NB4 (cell line): ENCODE data around the gene HBE1.

Experiments used
- DNase-seq: peaks from one replicate; pipeline ENCODE4 v3.0.0; 2010; ENCODE audit warnings: low read depth
- H3K4me3 ChIP-seq: one replicate; pipeline ENCODE4 v1.5.1; 2011; ENCODE audit warnings: mild to moderate bottlenecking, low read depth, low read length, moderate library complexity
- CTCF ChIP-seq: IDR thresholded peaks from one replicate; pipeline ENCODE4 v1.5.1; 2012; ENCODE audit warnings: low read depth, low read length
- MAX ChIP-seq: IDR thresholded peaks from 2 replicates; pipeline ENCODE4 v1.6.1; 2011; ENCODE audit warnings: low read depth, low read length
- MYC ChIP-seq: IDR thresholded peaks from 2 replicates; pipeline ENCODE4 v1.6.1; 2011; ENCODE audit warnings: low read depth, low read length
- POLR2A ChIP-seq: IDR thresholded peaks from 2 replicates; pipeline ENCODE4 v1.6.1; 2011; ENCODE audit warnings: mild to moderate bottlenecking; ENCODE audit not compliant: insufficient read length; ENCODE audit errors: extremely low read depth

HBE1 gene

GRCh38 chr11:5293028-5293427, 23.3 kb upstream of the HBE1 start:
- DNase-seq, result no peak
- TF ChIP-seq MYC (no peak), POLR2A (no peak), CTCF (no peak), MAX (no peak)
- no peak overlapping the region for H3K4me3 ChIP-seq

GRCh38 chr11:5291207-5291838, 21.6 kb upstream of the HBE1 start:
- H3K4me3 ChIP-seq, result no peak overlapping the region
- peak; percentile 24 for DNase-seq
- TF ChIP-seq POLR2A, result no peak
- TF ChIP-seq CTCF, result peak; percentile 55
- no peak for TF ChIP-seq MYC
- TF ChIP-seq MAX, result no peak

GRCh38 chr11:5290106-5290505, 20.4 kb upstream of the HBE1 start:
- TF ChIP-seq MYC, result no peak
- no peak overlapping the region for H3K4me3 ChIP-seq
- DNase-seq, result no peak

- H3K4me3 ChIP-seq, result no peak overlapping the region
- no peak for TF ChIP-seq MAX
- TF ChIP-seq POLR2A, result no peak
- TF ChIP-seq CTCF, result no peak
- DNase-seq, result no peak
Measured at GRCh38 chr11:5289696-5290095, 20.0 kb upstream of the HBE1 start.

GRCh38 chr11:5288906-5289550, 19.3 kb upstream of the HBE1 start:
- DNase-seq, result no peak
- H3K4me3 ChIP-seq, result no peak overlapping the region
- TF ChIP-seq POLR2A (no peak), MAX (no peak), MYC (no peak), CTCF (no peak)

- TF ChIP-seq MYC (no peak), POLR2A (no peak), CTCF (no peak), MAX (no peak)
- DNase-seq, result no peak
- no peak overlapping the region for H3K4me3 ChIP-seq
Measured at GRCh38 chr11:5288108-5288905, 18.6 kb upstream of the HBE1 start.
